Prostate gland (tissue), 2 donors: ENCODE data around the gene SLC2A5.
"Not testable (repeated sequence)": the region's sequence is repeated elsewhere in the genome, so short reads cannot be mapped to it uniquely, and the experiment has no call there.

Experiments
- CTCF ChIP-seq, 4 experiments: fragments of 200-600 bp in 2 of 4; fragments of 450-650 bp in 2 of 4; sonication (generic) in 2 of 4; IDR thresholded peaks; 1 replicate in 3 of 4; 2 replicates in 1 of 4; pipeline ENCODE4 v1.5.1; 2016 to 2019; ENCODE audit warnings: antibody characterized with exemption in 4 of 4, mild to moderate bottlenecking in 2 of 4, moderate library complexity in 2 of 4
- POLR2A ChIP-seq: fragments of 450-650 bp; IDR thresholded peaks from one replicate; pipeline ENCODE4 v1.6.1; 2016; ENCODE audit warnings: antibody characterized with exemption, mild to moderate bottlenecking

GRCh38 chr1:8993962-8994675 lies 75.3 kb downstream of the SLC2A5 start:
- TF ChIP-seq CTCF (IDR thresholded peaks at IDR 0.05); POLR2A: not testable (repeated sequence)
